ENCODE data around the gene NPDC1. TPM values are rescaled to one million over a fixed set of nuclear protein-coding genes. Genes with fewer than 3 reads are reported as not detected.

Gene NPDC1
- total RNA-seq, 4 donors from 2014 or later: 45.3 to 119 (median 91.5) TPM

- peaks cover 3 to 47% (median 38%) of the 10 kb centered on the region in 4 donors for H3K36me3 ChIP-seq
- 77% methylated on average over 17 of the region's 30 CpGs for WGBS
- TF ChIP-seq POLR2A (IDR thresholded peaks at IDR 0.05; ENCODE audit: low read depth): no peak
- TF ChIP-seq CTCF (IDR thresholded peaks at IDR 0.05): no peak
- TF ChIP-seq EP300 (IDR thresholded peaks at IDR 0.05): no peak
- TF ChIP-seq POLR2AphosphoS5 (IDR thresholded peaks at IDR 0.05): no peak
- intact Hi-C loops (cut with DNase I): no loop called here
- H3K4me1 ChIP-seq: peaks cover 8 to 24% (median 17%) of the 10 kb centered on the region in 4 donors
- H3K9me3 ChIP-seq: no peaks in the 10 kb centered on the region
- no peak overlapping the region for H3K27ac ChIP-seq (replicated peaks in 1 of 4)
- H3K27me3 ChIP-seq: no peaks in the 10 kb centered on the region
- no peak overlapping the region for H3K4me3 ChIP-seq
- DNase-seq (ENCODE audit: extremely low spot score): no peak
Measured at GRCh38 chr9:137021979-137022661, 23.9 kb downstream of the NPDC1 start.

DNA sequence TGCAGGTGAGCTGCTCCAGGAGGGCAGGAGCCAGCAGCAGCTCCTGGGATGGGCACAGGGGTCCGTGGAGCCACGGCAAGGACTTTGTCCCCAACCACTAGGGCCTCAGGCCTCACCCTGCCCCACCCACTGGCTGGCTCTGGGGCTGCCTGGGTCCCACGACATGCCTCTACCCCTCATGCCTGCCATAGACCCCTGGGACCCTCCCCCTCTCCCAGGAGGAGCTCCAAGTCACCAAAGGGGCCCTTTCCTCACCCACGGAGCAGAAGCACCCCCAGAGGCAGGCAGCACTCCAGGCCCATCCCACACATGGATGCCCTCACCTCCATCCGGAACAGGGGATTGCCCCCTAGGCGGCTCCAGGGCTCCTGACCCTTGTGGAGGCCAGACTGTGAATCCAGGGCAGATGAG lies 24.4 kb downstream of the NPDC1 start:
- WGBS: 82% methylated on average over 2 of the region's 6 CpGs
- Histone ChIP-seq H3K4me3 (no peak overlapping the region), H3K36me3 (peaks cover 8 to 52% (median 43%) of the 10 kb centered on the region in 4 donors), H3K27ac (replicated peaks in 1 of 4) (no peak overlapping the region), H3K4me1 (peaks cover 3 to 19% (median 12%) of the 10 kb centered on the region in 4 donors), H3K27me3 (no peaks in the 10 kb centered on the region), H3K9me3 (no peaks in the 10 kb centered on the region)
- intact Hi-C loops (cut with DNase I): no loop called here
- TF ChIP-seq EP300 (IDR thresholded peaks at IDR 0.05): no peak
- TF ChIP-seq POLR2AphosphoS5 (IDR thresholded peaks at IDR 0.05): no peak
- TF ChIP-seq CTCF (IDR thresholded peaks at IDR 0.05): no peak
- TF ChIP-seq POLR2A (IDR thresholded peaks at IDR 0.05; ENCODE audit: low read depth): no peak
- DNase-seq (ENCODE audit: extremely low spot score): no peak

DNA sequence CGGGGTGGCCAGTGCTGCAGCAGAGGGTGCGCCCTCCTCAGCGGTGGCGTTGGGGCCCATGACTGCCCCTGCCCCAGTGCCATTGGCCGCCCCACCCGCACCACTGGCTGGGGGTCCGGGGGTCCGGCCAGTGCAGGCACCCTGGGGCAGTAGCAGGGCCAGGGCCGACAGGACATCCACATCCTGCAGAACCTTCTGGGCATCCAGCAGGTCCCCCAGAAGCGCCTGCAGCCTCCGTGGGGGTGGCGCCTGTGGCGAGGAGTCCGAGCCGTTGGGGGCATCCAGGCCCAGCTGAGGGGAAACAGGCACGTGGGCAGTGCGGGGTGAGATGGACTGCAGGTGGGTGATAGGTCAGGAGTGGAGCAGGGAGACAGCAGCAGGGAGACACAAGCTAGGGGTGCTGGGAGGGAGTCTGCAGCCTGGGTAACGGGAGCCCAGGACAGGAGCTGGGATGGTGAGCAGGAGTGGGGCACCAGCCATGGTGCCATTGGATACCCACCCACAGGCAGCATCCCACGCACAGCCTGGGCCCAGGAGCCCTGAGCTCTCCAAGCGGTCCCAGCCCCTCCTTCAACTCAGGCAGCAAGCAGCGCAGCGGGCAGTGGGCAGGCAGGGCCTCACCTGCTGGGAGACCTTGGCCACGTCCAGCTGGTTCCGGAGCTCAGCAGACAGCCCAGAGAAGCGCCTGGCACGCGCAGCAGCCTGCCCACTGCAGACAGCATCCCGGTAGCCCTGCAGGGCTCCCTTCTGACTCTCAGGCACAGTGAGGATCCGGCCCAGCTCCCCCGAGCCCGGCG lies 25.0 kb downstream of the NPDC1 start:
- DNase-seq (ENCODE audit: extremely low spot score): no peak
- Histone ChIP-seq H3K27ac (replicated peaks in 1 of 4) (no peak overlapping the region), H3K27me3 (no peaks in the 10 kb centered on the region), H3K4me1 (peaks cover 0 to 13% (median 6%) of the 10 kb centered on the region in 4 donors), H3K4me3 (no peak overlapping the region), H3K36me3 (peaks cover 11 to 58% (median 49%) of the 10 kb centered on the region in 4 donors), H3K9me3 (no peaks in the 10 kb centered on the region)
- intact Hi-C loops (cut with DNase I): no loop called here
- 93% methylated on average over 9 of the region's 32 CpGs for WGBS
- no peak for TF ChIP-seq POLR2AphosphoS5 (IDR thresholded peaks at IDR 0.05)
- no peak for TF ChIP-seq POLR2A (IDR thresholded peaks at IDR 0.05; ENCODE audit: low read depth)
- TF ChIP-seq EP300 (IDR thresholded peaks at IDR 0.05): no peak
- no peak for TF ChIP-seq CTCF (IDR thresholded peaks at IDR 0.05)

DNA sequence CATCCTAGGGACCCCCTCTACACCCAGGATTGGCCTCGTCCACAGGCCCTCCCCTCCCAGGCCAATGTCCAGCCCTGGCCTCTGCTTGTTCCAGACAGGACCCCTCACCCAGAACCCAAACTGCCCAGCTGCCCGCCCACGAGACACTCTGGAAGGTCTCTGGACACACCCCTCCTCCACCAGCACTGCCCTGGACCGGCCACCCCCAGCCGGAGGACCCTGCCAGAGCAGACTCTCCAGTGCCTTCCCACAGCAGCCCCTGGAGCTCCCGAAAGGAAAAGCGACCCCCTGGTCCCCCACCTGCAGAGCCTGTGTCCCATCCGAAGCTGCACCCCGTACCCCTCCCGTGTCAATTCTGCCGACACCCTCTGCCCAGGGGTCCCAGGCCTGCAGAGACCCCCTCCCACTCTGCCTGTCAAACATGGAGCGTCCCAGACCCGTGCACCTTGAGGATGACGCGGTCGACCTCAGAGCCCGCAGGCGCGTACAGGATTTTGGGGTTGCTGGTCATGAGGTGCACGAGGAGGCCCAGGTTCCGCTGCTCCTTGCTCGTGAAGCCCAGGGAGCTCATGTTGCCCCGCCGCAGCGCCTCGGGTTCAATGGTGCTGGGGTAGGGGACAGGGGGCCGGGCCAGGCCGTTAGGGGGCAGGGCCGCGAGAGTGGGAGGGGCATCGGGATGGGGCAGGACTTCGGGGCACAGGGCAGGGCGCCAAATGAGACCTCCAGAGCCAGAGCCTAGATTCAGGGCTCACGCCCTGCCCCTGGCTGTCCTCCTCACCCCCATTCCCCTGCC lies 25.9 kb downstream of the NPDC1 start:
- WGBS: 93% methylated on average over 11 of the region's 34 CpGs
- Histone ChIP-seq H3K27ac (replicated peaks in 1 of 4) (no peak overlapping the region), H3K4me1 (peaks cover 0 to 4% (median 0%) of the 10 kb centered on the region in 4 donors), H3K36me3 (peaks cover 11 to 67% (median 58%) of the 10 kb centered on the region in 4 donors), H3K27me3 (no peaks in the 10 kb centered on the region), H3K9me3 (no peaks in the 10 kb centered on the region), H3K4me3 (no peak overlapping the region)
- no peak for DNase-seq (ENCODE audit: extremely low spot score)
- TF ChIP-seq CTCF (IDR thresholded peaks at IDR 0.05) (no peak), POLR2A (IDR thresholded peaks at IDR 0.05; ENCODE audit: low read depth) (no peak), EP300 (IDR thresholded peaks at IDR 0.05) (no peak), POLR2AphosphoS5 (IDR thresholded peaks at IDR 0.05) (no peak)
- intact Hi-C loops (cut with DNase I): no loop called here
